Measurements from ENCODE around the gene XRN2.

- TF ChIP-seq CTCF (IDR thresholded peaks at IDR 0.05) (no peak), POLR2AphosphoS5 (IDR thresholded peaks at IDR 0.05; ENCODE audit: low read depth, low read length) (no peak)
Measured at GRCh38 chr20:21381619-21382018, 78.5 kb downstream of the XRN2 start.
